ENCODE data around the gene BNIP3. TPM values are rescaled to one million over a fixed set of nuclear protein-coding genes. Genes with fewer than 3 reads are reported as not detected.

Gene BNIP3
- total and polyA plus RNA-seq, 4 donors = 36.8 to 151 (median 114) TPM

DNA sequence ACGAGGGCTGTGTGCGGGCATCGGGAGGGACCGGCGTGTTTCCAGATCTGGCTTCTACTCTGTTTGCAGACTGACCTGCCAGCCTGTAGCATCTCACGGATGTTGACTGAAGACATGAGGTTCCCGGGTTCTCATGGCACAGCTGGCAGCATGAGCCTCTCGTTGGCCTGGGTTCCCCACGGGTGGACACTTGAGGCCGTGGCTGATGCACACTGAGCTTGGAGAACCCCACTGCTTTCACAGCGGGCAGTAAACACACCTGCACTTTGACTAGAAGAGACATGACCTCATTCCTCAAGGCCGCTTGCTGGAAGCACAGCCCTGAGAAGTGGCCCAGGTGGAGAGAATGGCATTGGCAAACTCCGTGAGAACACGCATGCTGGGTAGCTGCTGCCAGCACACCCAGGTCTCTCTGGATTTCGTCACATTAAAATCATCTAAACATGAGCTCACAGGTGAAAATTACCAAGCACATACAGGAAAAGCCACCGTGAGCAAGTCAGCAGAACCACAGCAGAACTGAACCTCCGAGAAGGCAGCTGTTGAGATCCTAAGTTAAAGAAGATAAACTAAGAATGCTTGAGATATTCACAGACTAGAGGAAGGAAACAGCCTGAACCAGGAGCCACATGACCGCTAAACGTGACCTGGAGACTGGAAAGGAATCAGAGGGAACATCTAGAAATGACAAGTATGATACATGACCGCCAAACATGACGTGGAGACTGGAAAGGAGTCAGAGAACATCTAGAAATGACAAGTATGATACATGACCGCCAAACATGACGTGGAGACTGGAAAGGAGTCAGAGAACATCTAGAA, 32.5 kb downstream of the BNIP3 start:
- Histone ChIP-seq H3K4me1 (ENCODE audit: control insufficient read depth in 4 of 4, insufficient read depth in 4 of 4, low read length in 3 of 4) (no peaks in the 10 kb centered on the region), H3K9ac (ENCODE audit: low read depth in 1 of 2, low read length in 2 of 2) (no peak overlapping the region), H3K9me3 (ENCODE audit: control insufficient read depth in 4 of 4, low read length in 3 of 4) (no peaks in the 10 kb centered on the region), H3K4me3 (ENCODE audit: low read depth in 1 of 3, low read length in 3 of 3) (no peak overlapping the region), H3K27me3 (ENCODE audit: control insufficient read depth in 4 of 4, insufficient read depth in 4 of 4, low read length in 3 of 4) (no peaks in the 10 kb centered on the region), H3K36me3 (ENCODE audit: control insufficient read depth in 4 of 4, insufficient read depth in 3 of 4, low read depth in 1 of 4, low read length in 3 of 4) (peaks cover 7 to 63% (median 52%) of the 10 kb centered on the region in 4 donors), H3K27ac (ENCODE audit: low read depth in 1 of 2, low read length in 2 of 2) (no peak overlapping the region)
- whole genome bisulfite sequencing = 93% methylated on average over 21 of the region's 23 CpGs
- DNase-seq (ENCODE audit: low spot score) = no peak
- TF ChIP-seq REST (IDR thresholded peaks at IDR 0.05) = no peak
- no peak for TF ChIP-seq YY1 (IDR thresholded peaks at IDR 0.05)
- TF ChIP-seq RXRA (IDR thresholded peaks at IDR 0.05) = no peak
- no peak for TF ChIP-seq FOXA2 (IDR thresholded peaks at IDR 0.05)
- TF ChIP-seq GABPA (IDR thresholded peaks at IDR 0.05 in 1 of 2, conservative IDR thresholded peaks at IDR 0.05 in 1 of 2) = no peak
- TF ChIP-seq, protein P1, sequence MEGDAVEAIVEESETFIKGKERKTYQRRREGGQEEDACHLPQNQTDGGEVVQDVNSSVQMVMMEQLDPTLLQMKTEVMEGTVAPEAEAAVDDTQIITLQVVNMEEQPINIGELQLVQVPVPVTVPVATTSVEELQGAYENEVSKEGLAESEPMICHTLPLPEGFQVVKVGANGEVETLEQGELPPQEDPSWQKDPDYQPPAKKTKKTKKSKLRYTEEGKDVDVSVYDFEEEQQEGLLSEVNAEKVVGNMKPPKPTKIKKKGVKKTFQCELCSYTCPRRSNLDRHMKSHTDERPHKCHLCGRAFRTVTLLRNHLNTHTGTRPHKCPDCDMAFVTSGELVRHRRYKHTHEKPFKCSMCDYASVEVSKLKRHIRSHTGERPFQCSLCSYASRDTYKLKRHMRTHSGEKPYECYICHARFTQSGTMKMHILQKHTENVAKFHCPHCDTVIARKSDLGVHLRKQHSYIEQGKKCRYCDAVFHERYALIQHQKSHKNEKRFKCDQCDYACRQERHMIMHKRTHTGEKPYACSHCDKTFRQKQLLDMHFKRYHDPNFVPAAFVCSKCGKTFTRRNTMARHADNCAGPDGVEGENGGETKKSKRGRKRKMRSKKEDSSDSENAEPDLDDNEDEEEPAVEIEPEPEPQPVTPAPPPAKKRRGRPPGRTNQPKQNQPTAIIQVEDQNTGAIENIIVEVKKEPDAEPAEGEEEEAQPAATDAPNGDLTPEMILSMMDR (IDR thresholded peaks at IDR 0.05; ENCODE audit: low read depth, low read length, missing input control) = no peak

- no peaks in the 10 kb centered on the region for H3K9me3 ChIP-seq (ENCODE audit: control insufficient read depth in 4 of 4, low read length in 3 of 4)
- WGBS = 91% methylated on average over 6 of the region's 6 CpGs
- no peak for DNase-seq (ENCODE audit: low spot score)
- TF ChIP-seq, protein P2, sequence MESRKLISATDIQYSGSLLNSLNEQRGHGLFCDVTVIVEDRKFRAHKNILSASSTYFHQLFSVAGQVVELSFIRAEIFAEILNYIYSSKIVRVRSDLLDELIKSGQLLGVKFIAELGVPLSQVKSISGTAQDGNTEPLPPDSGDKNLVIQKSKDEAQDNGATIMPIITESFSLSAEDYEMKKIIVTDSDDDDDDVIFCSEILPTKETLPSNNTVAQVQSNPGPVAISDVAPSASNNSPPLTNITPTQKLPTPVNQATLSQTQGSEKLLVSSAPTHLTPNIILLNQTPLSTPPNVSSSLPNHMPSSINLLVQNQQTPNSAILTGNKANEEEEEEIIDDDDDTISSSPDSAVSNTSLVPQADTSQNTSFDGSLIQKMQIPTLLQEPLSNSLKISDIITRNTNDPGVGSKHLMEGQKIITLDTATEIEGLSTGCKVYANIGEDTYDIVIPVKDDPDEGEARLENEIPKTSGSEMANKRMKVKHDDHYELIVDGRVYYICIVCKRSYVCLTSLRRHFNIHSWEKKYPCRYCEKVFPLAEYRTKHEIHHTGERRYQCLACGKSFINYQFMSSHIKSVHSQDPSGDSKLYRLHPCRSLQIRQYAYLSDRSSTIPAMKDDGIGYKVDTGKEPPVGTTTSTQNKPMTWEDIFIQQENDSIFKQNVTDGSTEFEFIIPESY (IDR thresholded peaks at IDR 0.05) = no peak
- TF ChIP-seq HNF4G (IDR thresholded peaks at IDR 0.05) (no peak), EGR1 (IDR thresholded peaks at IDR 0.05; ENCODE audit: low read depth in 2 of 2) (no peak), JUND (IDR thresholded peaks at IDR 0.05) (no peak), FOXA2 (IDR thresholded peaks at IDR 0.05) (no peak), YY1 (IDR thresholded peaks at IDR 0.05) (no peak), GABPA (IDR thresholded peaks at IDR 0.05 in 1 of 2, conservative IDR thresholded peaks at IDR 0.05 in 1 of 2) (no peak), RAD21 (IDR thresholded peaks at IDR 0.05) (no peak), HNF4A (conservative IDR thresholded peaks at IDR 0.05) (no peak)
- TF ChIP-seq, protein P3, sequence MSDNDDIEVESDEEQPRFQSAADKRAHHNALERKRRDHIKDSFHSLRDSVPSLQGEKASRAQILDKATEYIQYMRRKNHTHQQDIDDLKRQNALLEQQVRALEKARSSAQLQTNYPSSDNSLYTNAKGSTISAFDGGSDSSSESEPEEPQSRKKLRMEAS (IDR thresholded peaks at IDR 0.05) = no peak
- TF ChIP-seq, protein P1 (IDR thresholded peaks at IDR 0.05; ENCODE audit: low read depth, low read length, missing input control) = no peak
- H3K36me3 ChIP-seq (ENCODE audit: control insufficient read depth in 4 of 4, insufficient read depth in 3 of 4, low read depth in 1 of 4, low read length in 3 of 4) = peaks cover 7 to 57% (median 47%) of the 10 kb centered on the region in 4 donors
- no peak overlapping the region for H3K27ac ChIP-seq (ENCODE audit: low read depth in 1 of 2, low read length in 2 of 2)
- no peak overlapping the region for H3K9ac ChIP-seq (ENCODE audit: low read depth in 1 of 2, low read length in 2 of 2)
- no peak overlapping the region for H3K4me3 ChIP-seq (ENCODE audit: low read depth in 1 of 3, low read length in 3 of 3)
- H3K4me1 ChIP-seq (ENCODE audit: control insufficient read depth in 4 of 4, insufficient read depth in 4 of 4, low read length in 3 of 4) = no peaks in the 10 kb centered on the region
- H3K27me3 ChIP-seq (ENCODE audit: control insufficient read depth in 4 of 4, insufficient read depth in 4 of 4, low read length in 3 of 4) = no peaks in the 10 kb centered on the region
These were observed 33.2 kb downstream of the BNIP3 start for GRCh38 chr10:131948501-131948900.

All from liver (tissue), 9 donors.